ENCODE data around the gene HDAC9. TPM values are rescaled to one million over a fixed set of nuclear protein-coding genes. Genes with fewer than 3 reads are reported as not detected.

HDAC9 gene
- polyA plus RNA-seq, 1 of the 3 experiments (the other 2 are of a cell fraction), result 11.6 TPM

DNA sequence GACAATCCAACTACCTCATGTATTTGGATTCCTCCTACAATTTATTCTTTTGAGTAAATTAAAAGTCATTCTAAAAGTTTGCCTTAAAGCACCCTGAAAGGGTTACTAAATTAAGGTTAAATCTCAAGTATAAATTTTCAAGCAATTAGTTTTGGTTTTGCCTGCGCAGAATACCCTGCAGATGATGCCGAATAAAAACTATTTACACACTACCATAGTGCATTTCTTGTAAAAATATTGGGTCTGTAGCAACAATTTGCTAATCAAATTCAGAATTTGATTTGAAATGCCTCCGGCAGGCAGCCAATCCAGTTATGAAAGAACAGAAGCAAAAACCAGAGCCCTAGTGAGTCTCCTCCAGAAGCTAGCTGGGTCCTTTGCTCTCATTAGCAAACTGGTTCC is 499.7 kb downstream of the HDAC9 start (continued):
- TF ChIP-seq CHD2 (IDR thresholded peaks at IDR 0.05; ENCODE audit: low read length, partially characterized antibody) (peak; percentile 74), FOXM1 (IDR thresholded peaks at IDR 0.05; ENCODE audit: low read depth) (no peak), RXRA (IDR thresholded peaks at IDR 0.05; ENCODE audit: borderline replicate concordance, low read depth) (no peak), TAF1 (IDR thresholded peaks at IDR 0.05; ENCODE audit: borderline replicate concordance, low read depth, low read length) (peak; percentile 55; the same call in 1 of the 2 replicates), POLR2AphosphoS5 (IDR thresholded peaks at IDR 0.05; ENCODE audit: low read depth, low read length) (no peak; the same call in 1 of the 2 replicates), SIN3A (IDR thresholded peaks at IDR 0.05; ENCODE audit: borderline replicate concordance, low read depth, low read length) (no peak), GATA2 (CRISPR knock-in tag; IDR thresholded peaks at IDR 0.05) (peak; percentile 58; the same call in 1 of the 2 replicates), MEF2A (IDR thresholded peaks at IDR 0.05; ENCODE audit: borderline replicate concordance, low read depth) (no peak)
- TF ChIP-seq, protein P1, sequence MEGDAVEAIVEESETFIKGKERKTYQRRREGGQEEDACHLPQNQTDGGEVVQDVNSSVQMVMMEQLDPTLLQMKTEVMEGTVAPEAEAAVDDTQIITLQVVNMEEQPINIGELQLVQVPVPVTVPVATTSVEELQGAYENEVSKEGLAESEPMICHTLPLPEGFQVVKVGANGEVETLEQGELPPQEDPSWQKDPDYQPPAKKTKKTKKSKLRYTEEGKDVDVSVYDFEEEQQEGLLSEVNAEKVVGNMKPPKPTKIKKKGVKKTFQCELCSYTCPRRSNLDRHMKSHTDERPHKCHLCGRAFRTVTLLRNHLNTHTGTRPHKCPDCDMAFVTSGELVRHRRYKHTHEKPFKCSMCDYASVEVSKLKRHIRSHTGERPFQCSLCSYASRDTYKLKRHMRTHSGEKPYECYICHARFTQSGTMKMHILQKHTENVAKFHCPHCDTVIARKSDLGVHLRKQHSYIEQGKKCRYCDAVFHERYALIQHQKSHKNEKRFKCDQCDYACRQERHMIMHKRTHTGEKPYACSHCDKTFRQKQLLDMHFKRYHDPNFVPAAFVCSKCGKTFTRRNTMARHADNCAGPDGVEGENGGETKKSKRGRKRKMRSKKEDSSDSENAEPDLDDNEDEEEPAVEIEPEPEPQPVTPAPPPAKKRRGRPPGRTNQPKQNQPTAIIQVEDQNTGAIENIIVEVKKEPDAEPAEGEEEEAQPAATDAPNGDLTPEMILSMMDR (IDR thresholded peaks at IDR 0.05), result no peak

DNA sequence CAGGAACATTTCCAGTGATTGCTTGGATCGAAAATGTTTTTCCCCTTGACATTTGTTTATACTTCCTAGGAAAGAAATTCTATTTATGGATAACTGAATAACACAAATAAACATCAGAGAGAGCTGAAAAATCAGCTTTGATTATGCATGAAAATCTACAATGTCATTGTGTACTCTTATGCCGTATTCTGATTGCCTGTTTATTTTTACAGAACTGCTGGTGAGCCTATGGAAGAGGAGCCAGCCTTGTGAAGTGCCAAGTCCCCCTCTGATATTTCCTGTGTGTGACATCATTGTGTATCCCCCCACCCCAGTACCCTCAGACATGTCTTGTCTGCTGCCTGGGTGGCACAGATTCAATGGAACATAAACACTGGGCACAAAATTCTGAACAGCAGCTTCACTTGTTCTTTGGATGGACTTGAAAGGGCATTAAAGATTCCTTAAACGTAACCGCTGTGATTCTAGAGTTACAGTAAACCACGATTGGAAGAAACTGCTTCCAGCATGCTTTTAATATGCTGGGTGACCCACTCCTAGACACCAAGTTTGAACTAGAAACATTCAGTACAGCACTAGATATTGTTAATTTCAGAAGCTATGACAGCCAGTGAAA is 500.4 kb downstream of the HDAC9 start:
- Histone ChIP-seq H3K4me3 (ENCODE audit: low read depth in 2 of 2, low read length in 1 of 2) (peak overlapping the region in 1 of 2 experiments; percentile 33; a peak in 2 of 4 replicates), H4K20me1 (ENCODE audit: insufficient read depth) (no peaks in the 10 kb centered on the region), H3K9ac (peak overlapping the region; percentile 63), H2AFZ (ENCODE audit: low read depth) (peak overlapping the region; percentile 42), H3K79me2 (ENCODE audit: insufficient read depth) (peaks cover 12% of the 10 kb centered on the region), H3K27me3 (ENCODE audit: insufficient read depth) (no peaks in the 10 kb centered on the region), H3K4me2 (peak overlapping the region; percentile 75), H3K9me3 (no peaks in the 10 kb centered on the region), H3K9me2 (no peaks in the 10 kb centered on the region), H3K4me1 (ENCODE audit: control insufficient read depth in 1 of 2, insufficient read depth in 2 of 2, low read depth in 1 of 2, low read length in 1 of 2) (peaks cover 25 to 61% of the 10 kb centered on the region in 2 experiments; a peak in 3 of 4 replicates), H3K27ac (ENCODE audit: low read depth in 2 of 2, low read length in 1 of 2) (peak overlapping the region; percentile 93 to 99), H3K36me3 (replicated peaks in 1 of 2; ENCODE audit: control insufficient read depth in 1 of 2, insufficient read depth in 2 of 2, low read length in 1 of 2) (peaks cover 35 to 36% of the 10 kb centered on the region in 2 experiments), H3F3A (replicated peaks; ENCODE audit: insufficient read depth) (peaks cover 44% of the 10 kb centered on the region)
- DNase-seq, result peak; percentile 76
- ChIA-PET POLR2A (interaction anchor here (0.6 to 3.3 kb wide), 7 partner anchors 100 to 149 kb away, joined by 3 to 10 read pairs (median 4); no protein-coding TSS in a partner anchor), CTCF (interaction anchor here (0.8 to 4.9 kb wide), 8 partner anchors 104 to 405 kb away, joined by 3 to 23 read pairs (median 4); no protein-coding TSS in a partner anchor)
- 17% methylated on average over 5 of the region's 5 CpGs for WGBS (ENCODE audit: low lambda C conversion rate)
- TF ChIP-seq EP300 (IDR thresholded peaks at IDR 0.05; ENCODE audit: borderline replicate concordance in 1 of 2, low read depth in 1 of 2, low read length in 1 of 2), result peak in 1 of 2 experiments; percentile 35; a peak in 1 of 4 replicates
- TF ChIP-seq EZH2phosphoT487 (IDR thresholded peaks at IDR 0.05; ENCODE audit: borderline replicate concordance, low read depth), result no peak
- TF ChIP-seq FOXJ3 (CRISPR knock-in tag; IDR thresholded peaks at IDR 0.05), result no peak
- TF ChIP-seq, protein P2, sequence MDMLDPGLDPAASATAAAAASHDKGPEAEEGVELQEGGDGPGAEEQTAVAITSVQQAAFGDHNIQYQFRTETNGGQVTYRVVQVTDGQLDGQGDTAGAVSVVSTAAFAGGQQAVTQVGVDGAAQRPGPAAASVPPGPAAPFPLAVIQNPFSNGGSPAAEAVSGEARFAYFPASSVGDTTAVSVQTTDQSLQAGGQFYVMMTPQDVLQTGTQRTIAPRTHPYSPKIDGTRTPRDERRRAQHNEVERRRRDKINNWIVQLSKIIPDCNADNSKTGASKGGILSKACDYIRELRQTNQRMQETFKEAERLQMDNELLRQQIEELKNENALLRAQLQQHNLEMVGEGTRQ (IDR thresholded peaks at IDR 0.05; ENCODE audit: borderline replicate concordance, low read depth, low read length), result no peak
- peak; percentile 56; the same call in 1 of the 2 replicates for TF ChIP-seq POLR2AphosphoS5 (IDR thresholded peaks at IDR 0.05; ENCODE audit: low read depth, low read length)
- no peak for TF ChIP-seq FOSL2 (IDR thresholded peaks at IDR 0.05; ENCODE audit: borderline replicate concordance, low read depth)
- TF ChIP-seq, protein P3, sequence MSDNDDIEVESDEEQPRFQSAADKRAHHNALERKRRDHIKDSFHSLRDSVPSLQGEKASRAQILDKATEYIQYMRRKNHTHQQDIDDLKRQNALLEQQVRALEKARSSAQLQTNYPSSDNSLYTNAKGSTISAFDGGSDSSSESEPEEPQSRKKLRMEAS (IDR thresholded peaks at IDR 0.05; ENCODE audit: low read depth), result no peak; the same call in 1 of the 2 replicates
- TF ChIP-seq TAF1 (IDR thresholded peaks at IDR 0.05; ENCODE audit: borderline replicate concordance, low read depth, low read length), result 0 out of 2 replicates have a peak, but pooled peaks have one; percentile 10
- TF ChIP-seq MEF2A (IDR thresholded peaks at IDR 0.05; ENCODE audit: borderline replicate concordance, low read depth), result no peak
- TF ChIP-seq SIN3A (IDR thresholded peaks at IDR 0.05; ENCODE audit: borderline replicate concordance, low read depth, low read length), result 0 out of 2 replicates have a peak, but pooled peaks have one; percentile 18
- TF ChIP-seq GATA2 (CRISPR knock-in tag; IDR thresholded peaks at IDR 0.05), result no peak
- TF ChIP-seq, protein P4, sequence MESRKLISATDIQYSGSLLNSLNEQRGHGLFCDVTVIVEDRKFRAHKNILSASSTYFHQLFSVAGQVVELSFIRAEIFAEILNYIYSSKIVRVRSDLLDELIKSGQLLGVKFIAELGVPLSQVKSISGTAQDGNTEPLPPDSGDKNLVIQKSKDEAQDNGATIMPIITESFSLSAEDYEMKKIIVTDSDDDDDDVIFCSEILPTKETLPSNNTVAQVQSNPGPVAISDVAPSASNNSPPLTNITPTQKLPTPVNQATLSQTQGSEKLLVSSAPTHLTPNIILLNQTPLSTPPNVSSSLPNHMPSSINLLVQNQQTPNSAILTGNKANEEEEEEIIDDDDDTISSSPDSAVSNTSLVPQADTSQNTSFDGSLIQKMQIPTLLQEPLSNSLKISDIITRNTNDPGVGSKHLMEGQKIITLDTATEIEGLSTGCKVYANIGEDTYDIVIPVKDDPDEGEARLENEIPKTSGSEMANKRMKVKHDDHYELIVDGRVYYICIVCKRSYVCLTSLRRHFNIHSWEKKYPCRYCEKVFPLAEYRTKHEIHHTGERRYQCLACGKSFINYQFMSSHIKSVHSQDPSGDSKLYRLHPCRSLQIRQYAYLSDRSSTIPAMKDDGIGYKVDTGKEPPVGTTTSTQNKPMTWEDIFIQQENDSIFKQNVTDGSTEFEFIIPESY (IDR thresholded peaks at IDR 0.05; ENCODE audit: borderline replicate concordance, low read depth), result no peak
- peak; percentile 12; the same call in 1 of the 2 replicates for TF ChIP-seq RAD21 (IDR thresholded peaks at IDR 0.05; ENCODE audit: low read length)
- TF ChIP-seq FOXM1 (IDR thresholded peaks at IDR 0.05; ENCODE audit: low read depth), result no peak
- no peak for TF ChIP-seq RXRA (IDR thresholded peaks at IDR 0.05; ENCODE audit: borderline replicate concordance, low read depth)
- TF ChIP-seq GABPA (IDR thresholded peaks at IDR 0.05; ENCODE audit: low read depth), result no peak
- TF ChIP-seq ELF1 (IDR thresholded peaks at IDR 0.05), result no peak
- TF ChIP-seq, protein P1 (IDR thresholded peaks at IDR 0.05), result no peak
- TF ChIP-seq TEAD4 (IDR thresholded peaks at IDR 0.05; ENCODE audit: borderline replicate concordance, insufficient read depth), result no peak

Measured in SK-N-SH (cell line).